Measurements from ENCODE around the gene MATN1.

DNA sequence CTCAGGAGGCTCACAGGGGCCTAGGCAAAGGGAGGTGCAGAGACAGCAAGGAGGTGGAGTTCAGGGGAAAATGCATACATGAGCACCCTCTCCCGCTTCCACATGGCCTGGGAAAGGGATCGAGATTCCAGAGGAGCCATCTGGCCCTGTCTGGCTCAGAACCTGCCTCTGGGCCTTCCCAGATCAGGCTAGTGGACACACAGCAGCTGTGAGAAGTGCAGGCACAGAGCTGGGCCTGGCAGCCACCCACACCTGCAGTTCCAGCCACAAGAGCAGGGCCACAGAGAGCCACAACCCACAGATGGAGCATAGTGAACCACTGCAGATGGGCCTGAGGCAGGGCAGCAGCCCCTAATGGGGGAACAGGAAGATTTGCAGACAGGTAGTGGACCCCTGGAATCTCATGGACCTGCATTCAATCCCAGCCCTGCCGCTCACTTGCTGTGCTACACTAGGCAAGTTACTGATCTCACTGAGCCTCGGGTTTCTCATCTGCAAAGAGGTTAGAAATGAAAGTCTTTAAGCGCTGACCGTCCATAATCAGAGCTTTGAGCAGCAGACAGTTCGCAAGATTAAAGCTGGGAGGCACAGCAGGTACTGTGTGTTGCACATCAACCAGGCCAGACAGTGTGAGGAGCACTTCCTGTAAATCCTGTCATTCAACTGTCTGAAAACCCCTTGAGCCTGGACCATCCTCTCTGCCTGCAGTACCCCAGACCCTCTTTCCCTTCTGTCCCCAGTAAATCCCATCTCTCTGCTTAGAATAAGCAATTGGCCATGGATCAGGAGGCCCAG, 58.0 kb downstream of the MATN1 start:
- TF ChIP-seq, protein P1, sequence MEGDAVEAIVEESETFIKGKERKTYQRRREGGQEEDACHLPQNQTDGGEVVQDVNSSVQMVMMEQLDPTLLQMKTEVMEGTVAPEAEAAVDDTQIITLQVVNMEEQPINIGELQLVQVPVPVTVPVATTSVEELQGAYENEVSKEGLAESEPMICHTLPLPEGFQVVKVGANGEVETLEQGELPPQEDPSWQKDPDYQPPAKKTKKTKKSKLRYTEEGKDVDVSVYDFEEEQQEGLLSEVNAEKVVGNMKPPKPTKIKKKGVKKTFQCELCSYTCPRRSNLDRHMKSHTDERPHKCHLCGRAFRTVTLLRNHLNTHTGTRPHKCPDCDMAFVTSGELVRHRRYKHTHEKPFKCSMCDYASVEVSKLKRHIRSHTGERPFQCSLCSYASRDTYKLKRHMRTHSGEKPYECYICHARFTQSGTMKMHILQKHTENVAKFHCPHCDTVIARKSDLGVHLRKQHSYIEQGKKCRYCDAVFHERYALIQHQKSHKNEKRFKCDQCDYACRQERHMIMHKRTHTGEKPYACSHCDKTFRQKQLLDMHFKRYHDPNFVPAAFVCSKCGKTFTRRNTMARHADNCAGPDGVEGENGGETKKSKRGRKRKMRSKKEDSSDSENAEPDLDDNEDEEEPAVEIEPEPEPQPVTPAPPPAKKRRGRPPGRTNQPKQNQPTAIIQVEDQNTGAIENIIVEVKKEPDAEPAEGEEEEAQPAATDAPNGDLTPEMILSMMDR (IDR thresholded peaks at IDR 0.05): no peak
- no peak for TF ChIP-seq POLR2A (IDR thresholded peaks at IDR 0.05)
